PFSK-1 (cell line): Measurements from ENCODE around the gene OTUD3. TPM values are rescaled to one million over a fixed set of nuclear protein-coding genes. Genes with fewer than 3 reads are reported as not detected.
A peak's percentile ranks its signal among the peaks of the same experiment; 100 is the strongest.

Experiments
- FOXP2 ChIP-seq: optimal IDR thresholded peaks from 2 replicates; pipeline ENCODE3; 2011; ENCODE audit warnings: borderline replicate concordance, control low read depth, inconsistent platforms; ENCODE audit not compliant: insufficient read depth; ENCODE audit errors: extremely low read length, extremely low read depth
- POLR2AphosphoS5 ChIP-seq: IDR thresholded peaks from 2 replicates; pipeline ENCODE4 v1.6.1; 2012; ENCODE audit warnings: low read depth, mild to moderate bottlenecking, control low read depth, low read length, moderate library complexity
- SIN3A ChIP-seq: IDR thresholded peaks from 2 replicates; pipeline ENCODE4 v1.6.1; 2012; ENCODE audit warnings: mild to moderate bottlenecking, low read length, moderate library complexity, borderline replicate concordance; ENCODE audit not compliant: insufficient read depth
- TAF1 ChIP-seq: IDR thresholded peaks from 2 replicates; pipeline ENCODE4 v1.6.1; 2012; ENCODE audit warnings: low read length, control low read depth, borderline replicate concordance; ENCODE audit not compliant: insufficient read depth
- polyA plus RNA-seq: library from polyadenylated mRNA; unstranded; fragments of >200 nt; gene quantifications from one replicate; pipeline ENCODE4 v1.2.1, GENCODE V29; 2012; ENCODE audit warnings: low read depth, missing spikeins; ENCODE audit not compliant: insufficient read length
- TF ChIP-seq, protein P1 (sequence below), 2 experiments: IDR thresholded peaks; 2 replicates each; pipeline versions ENCODE4 v1.6.1 to v1.8.0; 2011 to 2012; ENCODE audit warnings: low read depth in 2 of 2, low read length in 2 of 2, control low read depth in 1 of 2, inconsistent platforms in 1 of 2, mild to moderate bottlenecking in 1 of 2, moderate library complexity in 1 of 2; ENCODE audit not compliant: insufficient read depth in 1 of 2

OTUD3 gene
- polyA plus RNA-seq, result 2.6 TPM

- TF ChIP-seq TAF1, result peak; percentile 76; the same call in 1 of the 2 replicates
- peak; percentile 86 for TF ChIP-seq POLR2AphosphoS5
- TF ChIP-seq FOXP2, result no peak
- 0 out of 2 replicates have a peak, but pooled peaks have one; percentile 61 for TF ChIP-seq SIN3A
- TF ChIP-seq, protein P1, sequence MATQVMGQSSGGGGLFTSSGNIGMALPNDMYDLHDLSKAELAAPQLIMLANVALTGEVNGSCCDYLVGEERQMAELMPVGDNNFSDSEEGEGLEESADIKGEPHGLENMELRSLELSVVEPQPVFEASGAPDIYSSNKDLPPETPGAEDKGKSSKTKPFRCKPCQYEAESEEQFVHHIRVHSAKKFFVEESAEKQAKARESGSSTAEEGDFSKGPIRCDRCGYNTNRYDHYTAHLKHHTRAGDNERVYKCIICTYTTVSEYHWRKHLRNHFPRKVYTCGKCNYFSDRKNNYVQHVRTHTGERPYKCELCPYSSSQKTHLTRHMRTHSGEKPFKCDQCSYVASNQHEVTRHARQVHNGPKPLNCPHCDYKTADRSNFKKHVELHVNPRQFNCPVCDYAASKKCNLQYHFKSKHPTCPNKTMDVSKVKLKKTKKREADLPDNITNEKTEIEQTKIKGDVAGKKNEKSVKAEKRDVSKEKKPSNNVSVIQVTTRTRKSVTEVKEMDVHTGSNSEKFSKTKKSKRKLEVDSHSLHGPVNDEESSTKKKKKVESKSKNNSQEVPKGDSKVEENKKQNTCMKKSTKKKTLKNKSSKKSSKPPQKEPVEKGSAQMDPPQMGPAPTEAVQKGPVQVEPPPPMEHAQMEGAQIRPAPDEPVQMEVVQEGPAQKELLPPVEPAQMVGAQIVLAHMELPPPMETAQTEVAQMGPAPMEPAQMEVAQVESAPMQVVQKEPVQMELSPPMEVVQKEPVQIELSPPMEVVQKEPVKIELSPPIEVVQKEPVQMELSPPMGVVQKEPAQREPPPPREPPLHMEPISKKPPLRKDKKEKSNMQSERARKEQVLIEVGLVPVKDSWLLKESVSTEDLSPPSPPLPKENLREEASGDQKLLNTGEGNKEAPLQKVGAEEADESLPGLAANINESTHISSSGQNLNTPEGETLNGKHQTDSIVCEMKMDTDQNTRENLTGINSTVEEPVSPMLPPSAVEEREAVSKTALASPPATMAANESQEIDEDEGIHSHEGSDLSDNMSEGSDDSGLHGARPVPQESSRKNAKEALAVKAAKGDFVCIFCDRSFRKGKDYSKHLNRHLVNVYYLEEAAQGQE (IDR thresholded peaks at IDR 0.05; ENCODE audit: insufficient read depth in 1 of 2, low read depth in 2 of 2, low read length in 2 of 2), result no peak
These were observed at the start of gene OTUD3 for GRCh38 chr1:19882111-19883071. OTUD3 (plus strand) TSS chr1:19882395; CDS start chr1:19882514, 119 bp downstream.

DNA sequence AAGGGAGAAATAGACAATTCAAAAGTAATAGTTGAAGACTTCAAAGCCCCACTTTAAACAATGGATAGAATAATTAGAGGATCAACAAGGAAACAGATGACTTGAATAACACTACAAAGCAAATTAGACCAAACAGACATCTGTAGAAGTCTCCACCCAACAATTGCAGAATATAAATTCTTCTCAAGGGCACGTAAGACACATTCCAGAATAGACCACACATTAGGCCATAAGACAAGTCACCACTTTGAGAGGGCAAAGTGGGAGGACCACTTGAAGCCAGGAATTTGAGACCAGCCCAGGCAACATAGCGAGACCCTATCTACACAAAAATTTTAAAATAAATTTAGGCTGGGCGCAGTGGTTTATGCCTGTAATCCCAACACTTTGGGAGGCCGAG, 46.6 kb upstream of the OTUD3 start:
- no peak for TF ChIP-seq POLR2AphosphoS5
- no peak for TF ChIP-seq TAF1
- no peak for TF ChIP-seq SIN3A
- no peak for TF ChIP-seq FOXP2
- TF ChIP-seq, protein P1 (IDR thresholded peaks at IDR 0.05; ENCODE audit: insufficient read depth in 1 of 2, low read depth in 2 of 2, low read length in 2 of 2), result no peak

GRCh38 chr1:19837866-19838265, 44.3 kb upstream of the OTUD3 start:
- TF ChIP-seq SIN3A (no peak), POLR2AphosphoS5 (no peak), TAF1 (no peak), FOXP2 (no peak)
- TF ChIP-seq, protein P1 (IDR thresholded peaks at IDR 0.05; ENCODE audit: insufficient read depth in 1 of 2, low read depth in 2 of 2, low read length in 2 of 2), result no peak

GRCh38 chr1:19840228-19840627, 42.0 kb upstream of the OTUD3 start:
- TF ChIP-seq TAF1 (no peak), SIN3A (no peak), POLR2AphosphoS5 (no peak), FOXP2 (no peak)
- TF ChIP-seq, protein P1 (IDR thresholded peaks at IDR 0.05; ENCODE audit: insufficient read depth in 1 of 2, low read depth in 2 of 2, low read length in 2 of 2), result no peak
